T-helper 2 cell treated with Interferon-gamma antibody and Interleukin-4, amounts not matched to agents 5 μg/mL and 100 μg/mL, for 36 hours (primary cell): ENCODE measurements around the gene UFM1.
"Not testable (repeated sequence)": the region's sequence is repeated elsewhere in the genome, so short reads cannot be mapped to it uniquely, and the experiment has no call there.

Experiments
- DNase-seq: peaks from one replicate; pipeline ENCODE4 v3.0.0; 2021; ENCODE audit warnings: low spot score
- H3K27ac Mint-ChIP-seq: one replicate; pipeline ENCODE4 v1.8.0; 2021; ENCODE audit warnings: mild to moderate bottlenecking, mixed read lengths
- H3K27me3 Mint-ChIP-seq: one replicate; pipeline ENCODE4 v1.8.0; 2021; ENCODE audit warnings: low read depth, mixed read lengths
- H3K36me3 Mint-ChIP-seq: one replicate; pipeline ENCODE4 v1.8.0; 2021; ENCODE audit warnings: low read depth, mixed read lengths
- H3K4me1 Mint-ChIP-seq: one replicate; pipeline ENCODE4 v1.8.0; 2021; ENCODE audit warnings: low read depth, mixed read lengths
- H3K4me3 Mint-ChIP-seq: one replicate; pipeline ENCODE4 v1.8.0; 2022; ENCODE audit warnings: mild to moderate bottlenecking, moderate library complexity, mixed read lengths
- H3K9me3 Mint-ChIP-seq: one replicate; pipeline ENCODE4 v1.8.0; 2021; ENCODE audit warnings: mixed read lengths

The UFM1 gene

GRCh38 chr13:38348861-38349389, 726 bp upstream of the UFM1 start:
- H3K36me3 Mint-ChIP-seq = peaks cover 19% of the 10 kb centered on the region

GRCh38 chr13:38350114-38350617, 515 bp downstream of the UFM1 start:
- peak; percentile 62 for DNase-seq
- peak overlapping the region; percentile 100 for H3K27ac Mint-ChIP-seq
- no peaks in the 10 kb centered on the region for H3K9me3 Mint-ChIP-seq
- H3K36me3 Mint-ChIP-seq = peaks cover 23% of the 10 kb centered on the region
- H3K27me3 Mint-ChIP-seq = peaks cover 3% of the 10 kb centered on the region
- H3K4me1 Mint-ChIP-seq = peaks cover 29% of the 10 kb centered on the region
- peak overlapping the region; percentile 98 for H3K4me3 Mint-ChIP-seq

More at GRCh38 chr13:38348861-38349389, 726 bp upstream of the UFM1 start:
- Mint-ChIP-seq H3K4me3 (peak overlapping the region; percentile 98), H3K27me3 (peaks cover 3% of the 10 kb centered on the region), H3K27ac (peak overlapping the region; percentile 100), H3K4me1 (peaks cover 29% of the 10 kb centered on the region), H3K9me3 (no peaks in the 10 kb centered on the region)
- peak; percentile 59 for DNase-seq

GRCh38 chr13:38355595-38356119, 6.0 kb downstream of the UFM1 start:
- H3K27me3 Mint-ChIP-seq = no peaks in the 10 kb centered on the region
- H3K36me3 Mint-ChIP-seq = peaks cover 38% of the 10 kb centered on the region
- H3K27ac Mint-ChIP-seq = no peak overlapping the region
- DNase-seq = no peak
- peaks cover 23% of the 10 kb centered on the region for H3K4me1 Mint-ChIP-seq
- H3K9me3 Mint-ChIP-seq = no peaks in the 10 kb centered on the region
- no peak overlapping the region for H3K4me3 Mint-ChIP-seq

- H3K27ac Mint-ChIP-seq = no peak overlapping the region
- H3K4me3 Mint-ChIP-seq = no peak overlapping the region
- H3K9me3 Mint-ChIP-seq = no peaks in the 10 kb centered on the region
- peaks cover 7% of the 10 kb centered on the region for H3K4me1 Mint-ChIP-seq
- no peak for DNase-seq
- peaks cover 37% of the 10 kb centered on the region for H3K36me3 Mint-ChIP-seq
- no peaks in the 10 kb centered on the region for H3K27me3 Mint-ChIP-seq
These were observed 9.0 kb downstream of the UFM1 start for GRCh38 chr13:38358684-38359083.

GRCh38 chr13:38361542-38362262, 12.1 kb downstream of the UFM1 start:
- peak overlapping the region; percentile 50 for H3K27ac Mint-ChIP-seq
- H3K9me3 Mint-ChIP-seq = no peaks in the 10 kb centered on the region

GRCh38 chr13:38363219-38363618, 13.6 kb downstream of the UFM1 start:
- Mint-ChIP-seq H3K36me3 (peaks cover 25% of the 10 kb centered on the region), H3K4me3 (no peak overlapping the region), H3K27me3 (no peaks in the 10 kb centered on the region), H3K27ac (no peak overlapping the region), H3K9me3 (no peaks in the 10 kb centered on the region), H3K4me1 (peaks cover 3% of the 10 kb centered on the region)
- no peak for DNase-seq

More at GRCh38 chr13:38361542-38362262, 12.1 kb downstream of the UFM1 start:
- H3K36me3 Mint-ChIP-seq = peaks cover 25% of the 10 kb centered on the region
- no peak for DNase-seq
- H3K4me3 Mint-ChIP-seq = no peak overlapping the region
- H3K27me3 Mint-ChIP-seq = no peaks in the 10 kb centered on the region
- peaks cover 3% of the 10 kb centered on the region for H3K4me1 Mint-ChIP-seq

GRCh38 chr13:38363746-38364145, 14.1 kb downstream of the UFM1 start:
- H3K4me1 Mint-ChIP-seq, H3K4me3 Mint-ChIP-seq, DNase-seq, H3K27ac Mint-ChIP-seq, H3K27me3 Mint-ChIP-seq, H3K9me3 Mint-ChIP-seq: not testable (repeated sequence)
- peaks cover 22% of the 10 kb centered on the region for H3K36me3 Mint-ChIP-seq

- Mint-ChIP-seq H3K4me3 (no peak overlapping the region), H3K27me3 (peaks cover 4% of the 10 kb centered on the region), H3K4me1 (no peaks in the 10 kb centered on the region), H3K27ac (no peak overlapping the region), H3K36me3 (peaks cover 18% of the 10 kb centered on the region), H3K9me3 (no peaks in the 10 kb centered on the region)
- no peak for DNase-seq
These were observed 16.0 kb downstream of the UFM1 start for GRCh38 chr13:38365661-38366060.

GRCh38 chr13:38366954-38367645, 17.4 kb downstream of the UFM1 start:
- DNase-seq = no peak
- no peaks in the 10 kb centered on the region for H3K9me3 Mint-ChIP-seq
- no peaks in the 10 kb centered on the region for H3K4me1 Mint-ChIP-seq
- peaks cover 7% of the 10 kb centered on the region for H3K36me3 Mint-ChIP-seq
- peaks cover 9% of the 10 kb centered on the region for H3K27me3 Mint-ChIP-seq
- no peak overlapping the region for H3K27ac Mint-ChIP-seq
- no peak overlapping the region for H3K4me3 Mint-ChIP-seq

GRCh38 chr13:38369058-38369457, 19.4 kb downstream of the UFM1 start:
- Mint-ChIP-seq H3K4me3 (no peak overlapping the region), H3K9me3 (no peaks in the 10 kb centered on the region), H3K4me1 (no peaks in the 10 kb centered on the region), H3K27ac (no peak overlapping the region), H3K27me3 (peaks cover 9% of the 10 kb centered on the region), H3K36me3 (no peaks in the 10 kb centered on the region)
- DNase-seq = no peak

GRCh38 chr13:38370096-38370495, 20.4 kb downstream of the UFM1 start:
- H3K4me3 Mint-ChIP-seq = not testable (repeated sequence)

GRCh38 chr13:38372820-38373383, 23.3 kb downstream of the UFM1 start:
- H3K27ac Mint-ChIP-seq = no peak overlapping the region
- no peaks in the 10 kb centered on the region for H3K4me1 Mint-ChIP-seq
- DNase-seq = no peak
- peaks cover 9% of the 10 kb centered on the region for H3K27me3 Mint-ChIP-seq
- H3K9me3 Mint-ChIP-seq = no peaks in the 10 kb centered on the region
- no peak overlapping the region for H3K4me3 Mint-ChIP-seq
- H3K36me3 Mint-ChIP-seq = no peaks in the 10 kb centered on the region

More at GRCh38 chr13:38370096-38370495, 20.4 kb downstream of the UFM1 start:
- H3K27ac Mint-ChIP-seq, H3K4me1 Mint-ChIP-seq, DNase-seq, H3K27me3 Mint-ChIP-seq, H3K9me3 Mint-ChIP-seq, H3K36me3 Mint-ChIP-seq: not testable (repeated sequence)

- DNase-seq = no peak
- Mint-ChIP-seq H3K4me1 (no peaks in the 10 kb centered on the region), H3K27me3 (no peaks in the 10 kb centered on the region), H3K27ac (no peak overlapping the region), H3K36me3 (no peaks in the 10 kb centered on the region), H3K9me3 (no peaks in the 10 kb centered on the region), H3K4me3 (no peak overlapping the region)
These were observed 26.9 kb downstream of the UFM1 start for GRCh38 chr13:38376546-38376945.

- no peak overlapping the region for H3K4me3 Mint-ChIP-seq
- DNase-seq = no peak
- H3K27ac Mint-ChIP-seq = no peak overlapping the region
- no peaks in the 10 kb centered on the region for H3K36me3 Mint-ChIP-seq
- no peaks in the 10 kb centered on the region for H3K4me1 Mint-ChIP-seq
- H3K9me3 Mint-ChIP-seq = no peaks in the 10 kb centered on the region
- no peaks in the 10 kb centered on the region for H3K27me3 Mint-ChIP-seq
These were observed 32.2 kb downstream of the UFM1 start for GRCh38 chr13:38381890-38382289.
